Endothelial cell of umbilical vein (primary cell): Measurements from ENCODE around the gene TMEM121. TPM values are rescaled to one million over a fixed set of nuclear protein-coding genes. Genes with fewer than 3 reads are reported as not detected.

Experiments
- BruUV-seq: library from RNA; stranded (reverse); fragments of 400-500 nt; replicated peaks from 2 replicates; lab custom pipeline; 2021; lab: Mats Ljungman, UMichigan
- CTCF ChIA-PET: fragments of 300-600, 350-600 bp; sonication (Branson Sonifier 250); formaldehyde crosslinking; loops from one replicate; lab custom pipeline; 2021; ENCODE audit warnings: antibody characterized with exemption, inconsistent platforms; lab: Charles Lee
- POLR2A ChIA-PET: fragments of 300-600, 350-600 bp; sonication (Branson Sonifier 250); formaldehyde crosslinking; loops from one replicate; lab custom pipeline; 2021; ENCODE audit warnings: antibody characterized with exemption, inconsistent platforms; lab: Charles Lee
- DNase-seq: peaks from one replicate; pipeline ENCODE4 v3.0.0-alpha.2; 2011; ENCODE audit warnings: low read depth, low spot score
- FAIRE-seq: peaks from 2 replicates; lab custom pipeline; 2011; peaks lifted over from hg19 to GRCh38; lab: Jason Lieb, UNC
- H2AFZ ChIP-seq: 2 replicates; pipeline ENCODE4 v1.6.0; 2012; ENCODE audit warnings: low read depth, low read length, control low read depth, inconsistent platforms
- H3K27ac ChIP-seq: 2 replicates; pipeline ENCODE4 v1.5.1; 2011; ENCODE audit warnings: low read depth, mild to moderate bottlenecking, control low read depth, low read length, moderate library complexity; ENCODE audit not compliant: insufficient read depth
- H3K27me3 ChIP-seq, 2 experiments: 2 replicates each; pipeline versions ENCODE4 v1.6.0 to v1.6.1; 2011; ENCODE audit warnings: low read length in 2 of 2, mixed read lengths in 1 of 2; ENCODE audit not compliant: control insufficient read depth in 2 of 2, insufficient read depth in 2 of 2
- H3K36me3 ChIP-seq, 2 experiments: 2 replicates in 1 of 2; 3 replicates in 1 of 2; pipeline ENCODE4 v1.5.1; 2011; ENCODE audit warnings: low read length in 2 of 2, mild to moderate bottlenecking in 1 of 2, moderate library complexity in 1 of 2; ENCODE audit not compliant: control insufficient read depth in 2 of 2, insufficient read depth in 2 of 2; ENCODE audit errors: extremely low read depth in 1 of 2
- H3K4me1 ChIP-seq: 3 replicates; pipeline ENCODE4 v1.5.1; 2011; ENCODE audit warnings: mild to moderate bottlenecking, low read length; ENCODE audit not compliant: control insufficient read depth, insufficient read depth; ENCODE audit errors: extremely low read depth
- H3K4me2 ChIP-seq: 2 replicates; pipeline ENCODE4 v1.6.1; 2011; ENCODE audit warnings: low read length, control low read depth, mixed read lengths; ENCODE audit not compliant: insufficient read depth
- H3K4me3 ChIP-seq, 3 experiments: fragments of 200-600 bp in 1 of 3; sonication (generic), shearing (Covaris generic) in 1 of 3; replicated peaks in 1 of 3; 2 replicates each; pipeline ENCODE4 v1.5.1; 2011 to 2016; ENCODE audit warnings: control low read depth in 3 of 3, low read length in 3 of 3, mild to moderate bottlenecking in 2 of 3, inconsistent platforms in 1 of 3, low read depth in 1 of 3, moderate library complexity in 1 of 3; ENCODE audit not compliant: insufficient read depth in 1 of 3
- H3K79me2 ChIP-seq: 2 replicates; pipeline ENCODE4 v1.6.0; 2012; ENCODE audit warnings: low read length, inconsistent platforms; ENCODE audit not compliant: control insufficient read depth, insufficient read depth
- H3K9ac ChIP-seq: replicated peaks from 2 replicates; pipeline ENCODE3; 2011; ENCODE audit warnings: low read length, control low read depth; ENCODE audit not compliant: insufficient read depth; ENCODE audit errors: extremely low read depth
- H3K9me1 ChIP-seq: replicated peaks from 3 replicates; pipeline ENCODE4 v1.6.0; 2011; ENCODE audit warnings: mild to moderate bottlenecking, low read length; ENCODE audit not compliant: control insufficient read depth, insufficient read depth; ENCODE audit errors: extremely low read depth
- H3K9me3 ChIP-seq: replicated peaks from 2 replicates; pipeline ENCODE4 v1.5.1; 2012; ENCODE audit warnings: low read length, inconsistent platforms; ENCODE audit not compliant: control insufficient read depth, insufficient read depth
- H4K20me1 ChIP-seq: replicated peaks from 2 replicates; pipeline ENCODE3; 2011; ENCODE audit warnings: mild to moderate bottlenecking, low read length; ENCODE audit not compliant: control insufficient read depth, insufficient read depth; ENCODE audit errors: extremely low read depth
- CTCF ChIP-seq, 2 donors: IDR thresholded peaks; 1 replicate in 1 of 2; 2 replicates in 1 of 2; pipeline ENCODE4 v1.5.1; 2011; ENCODE audit warnings: low read length in 2 of 2, mild to moderate bottlenecking in 2 of 2, moderate library complexity in 2 of 2, control low read depth in 1 of 2, inconsistent platforms in 1 of 2, low read depth in 1 of 2; ENCODE audit not compliant: insufficient read depth in 1 of 2; ENCODE audit errors: extremely low read depth in 1 of 2
- EZH2 ChIP-seq: IDR thresholded peaks from 2 replicates; pipeline ENCODE4 v1.6.1; 2012; ENCODE audit warnings: borderline replicate concordance, low read depth, mild to moderate bottlenecking, moderate library complexity, low read length, inconsistent platforms; ENCODE audit not compliant: severe bottlenecking
- FOS ChIP-seq: IDR thresholded peaks from 2 replicates; pipeline ENCODE4 v1.6.1; 2011; ENCODE audit warnings: mild to moderate bottlenecking, low read length, moderate library complexity, borderline replicate concordance; ENCODE audit not compliant: insufficient read depth
- GATA2 ChIP-seq: IDR thresholded peaks from 2 replicates; pipeline ENCODE4 v1.7.0; 2011; ENCODE audit warnings: low read depth, mild to moderate bottlenecking, moderate library complexity, mixed read lengths, low read length; ENCODE audit not compliant: insufficient read length, insufficient read depth
- JUN ChIP-seq: IDR thresholded peaks from 2 replicates; pipeline ENCODE4 v1.6.1; 2011; ENCODE audit warnings: borderline replicate concordance, low read depth; ENCODE audit not compliant: insufficient read length, insufficient read depth
- MAX ChIP-seq: IDR thresholded peaks from 2 replicates; pipeline ENCODE4 v1.6.1; 2011; ENCODE audit not compliant: insufficient read depth, insufficient read length
- MYC ChIP-seq: IDR thresholded peaks from one replicate; pipeline ENCODE4 v1.6.1; 2011; ENCODE audit warnings: mild to moderate bottlenecking, low read depth, low read length
- POLR2A ChIP-seq: IDR thresholded peaks from 2 replicates; pipeline ENCODE4 v1.6.1; 2012; ENCODE audit warnings: low read depth, mild to moderate bottlenecking, control low read depth, low read length
- POLR2AphosphoS5 ChIP-seq: IDR thresholded peaks from 2 replicates; pipeline ENCODE4 v1.6.1; 2012; ENCODE audit warnings: low read depth, mild to moderate bottlenecking, control low read depth, low read length, moderate library complexity; ENCODE audit not compliant: insufficient read depth
- dilution Hi-C: fragments of 300-500 bp; cut with MboI; formaldehyde crosslinking; loops from one replicate; pipeline ENCODE4 v1.15.0; 2019; ENCODE audit warnings: low sequenced_read_pairs; ENCODE audit not compliant: extremely low pct_ligation_motif_present
- intact Hi-C: fragments of 100-400 bp; cut with micrococcal nuclease; formaldehyde crosslinking; loops from one replicate; pipeline ENCODE4 v1.10.0; 2022
- polyA plus RNA-seq, 4 experiments: library from polyadenylated mRNA; depleted of rRNA in 3 of 4; stranded (reverse) in 3 of 4; unstranded in 1 of 4; fragments of >200 nt; gene quantifications; 2 replicates each; pipeline versions ENCODE4 v1.2.1 to v1.2.3, GENCODE V29; 2011 to 2012; ENCODE audit warnings: missing spikeins in 1 of 4
- total RNA-seq: library from RNA; stranded (reverse); gene quantifications from 2 replicates; pipeline ENCODE4 v1.2.3, GENCODE V29; 2021

TMEM121 gene
- total and polyA plus RNA-seq, 2 donors (not counting 3 experiments of a cell fraction or from before 2014, with no cell fraction given) = 4.8 to 7.7 TPM

GRCh38 chr14:105533811-105534498 is 7.6 kb downstream of the TMEM121 start:
- TF ChIP-seq GATA2 (no peak), POLR2AphosphoS5 (no peak), EZH2 (no peak), MAX (no peak), MYC (no peak), JUN (no peak), FOS (no peak), CTCF (IDR thresholded peaks at IDR 0.05; ENCODE audit: extremely low read depth in 1 of 2, insufficient read depth in 1 of 2, low read depth in 1 of 2, low read length in 2 of 2) (no peak), POLR2A (no peak)
- Histone ChIP-seq H2AFZ (no peak overlapping the region), H3K9ac (no peak overlapping the region), H3K4me1 (peaks cover 2% of the 10 kb centered on the region), H3K79me2 (no peaks in the 10 kb centered on the region), H3K27me3 (no peaks in the 10 kb centered on the region), H3K4me2 (no peak overlapping the region), H3K4me3 (no peak overlapping the region), H3K36me3 (no peaks in the 10 kb centered on the region), H3K9me3 (no peaks in the 10 kb centered on the region), H3K27ac (no peak overlapping the region), H4K20me1 (no peaks in the 10 kb centered on the region), H3K9me1 (no peaks in the 10 kb centered on the region)
- intact Hi-C loops (no loop called here), dilution Hi-C loops (no loop called here)
- no peak for DNase-seq
- CTCF ChIA-PET = interaction anchor here (1.2 to 1.8 kb wide), 3 partner anchors 44 to 164 kb away, joined by 4 to 15 read pairs (median 4); no protein-coding TSS in a partner anchor
- POLR2A ChIA-PET = no interaction called here
- BruUV-seq = no TSS peak
- FAIRE-seq = no peak
